Measurements from ENCODE around the gene SELENON.
A peak's percentile ranks its signal among the peaks of the same experiment; 100 is the strongest.

Gene SELENON

GRCh38 chr1:25794325-25794724, 5.7 kb upstream of the SELENON start:
- H3K4me3 ChIP-seq (ENCODE audit: low read depth, low read length) = no peak overlapping the region
- CTCF ChIA-PET = interaction anchor here (2.5 kb wide), 1 partner anchor 102 kb away, joined by 7 read pairs; no protein-coding TSS in a partner anchor
- H3K4me1 ChIP-seq (ENCODE audit: control insufficient read depth, insufficient read depth, low read length) = no peaks in the 10 kb centered on the region
- H3K27ac ChIP-seq (ENCODE audit: extremely low read depth, low read depth, low read length) = no peak overlapping the region
- H3K36me3 ChIP-seq (ENCODE audit: control insufficient read depth in 2 of 2, insufficient read depth in 1 of 2, low read length in 2 of 2) = no peaks in the 10 kb centered on the region
- POLR2A ChIA-PET = interaction anchor here (1.6 kb wide), 1 partner anchor 14 kb away, joined by 4 read pairs; no protein-coding TSS in a partner anchor
- no peak for TF ChIP-seq ZNF114 (tag by site-specific recombination; IDR thresholded peaks at IDR 0.05)
- no peak for TF ChIP-seq ZNF239 (tag by site-specific recombination; IDR thresholded peaks at IDR 0.05)
- no peaks in the 10 kb centered on the region for H3K9me3 ChIP-seq (ENCODE audit: control insufficient read depth, insufficient read depth, low read depth, low read length)

- H3K27ac ChIP-seq (ENCODE audit: extremely low read depth, low read depth, low read length) = no peak overlapping the region
- POLR2A ChIA-PET = no interaction called here
- 0 out of 2 replicates have a peak, but pooled peaks cover 2% of the 10 kb centered on the region for H3K4me1 ChIP-seq (ENCODE audit: control insufficient read depth, insufficient read depth, low read length)
- no peak overlapping the region for H3K4me3 ChIP-seq (ENCODE audit: low read depth, low read length)
- CTCF ChIA-PET = interaction anchor here (0.9 to 2.5 kb wide), 7 partner anchors 10 to 248 kb away, joined by 3 to 10 read pairs (median 5); no protein-coding TSS in a partner anchor
- no peaks in the 10 kb centered on the region for H3K36me3 ChIP-seq (ENCODE audit: control insufficient read depth in 2 of 2, insufficient read depth in 1 of 2, low read length in 2 of 2)
- H3K9me3 ChIP-seq (ENCODE audit: control insufficient read depth, insufficient read depth, low read depth, low read length) = no peaks in the 10 kb centered on the region
- TF ChIP-seq GLIS2 (tag by site-specific recombination; IDR thresholded peaks at IDR 0.05) (no peak), ZNF843 (tag by site-specific recombination; IDR thresholded peaks at IDR 0.05) (0 out of 2 replicates have a peak, but pooled peaks have one; percentile 17), ZNF514 (tag by site-specific recombination; IDR thresholded peaks at IDR 0.05) (no peak), ZBTB48 (tag by site-specific recombination; IDR thresholded peaks at IDR 0.05) (0 out of 2 replicates have a peak, but pooled peaks have one; percentile 6), ZNF629 (tag by site-specific recombination; IDR thresholded peaks at IDR 0.05) (no peak), ZNF311 (tag by site-specific recombination; IDR thresholded peaks at IDR 0.05; ENCODE audit: borderline replicate concordance) (no peak), ZNF266 (tag by site-specific recombination; IDR thresholded peaks at IDR 0.05; ENCODE audit: low read depth) (no peak), ZNF366 (tag by site-specific recombination; conservative IDR thresholded peaks at IDR 0.05) (no peak), WT1 (tag by site-specific recombination; IDR thresholded peaks at IDR 0.05) (peak; percentile 77), ZXDB (tag by site-specific recombination; IDR thresholded peaks at IDR 0.05) (0 out of 2 replicates have a peak, but pooled peaks have one; percentile 22), ZNF18 (tag by site-specific recombination; IDR thresholded peaks at IDR 0.05) (no peak), PRDM10 (tag by site-specific recombination; IDR thresholded peaks at IDR 0.05) (no peak), ZNF776 (tag by site-specific recombination; IDR thresholded peaks at IDR 0.05; ENCODE audit: borderline replicate concordance) (no peak), SP7 (tag by site-specific recombination; IDR thresholded peaks at IDR 0.05) (0 out of 2 replicates have a peak, but pooled peaks have one; percentile 41), ZFHX2 (tag by site-specific recombination; conservative IDR thresholded peaks at IDR 0.05) (peak; percentile 72), ZNF707 (tag by site-specific recombination; IDR thresholded peaks at IDR 0.05) (no peak), ZNF394 (tag by site-specific recombination; IDR thresholded peaks at IDR 0.05; ENCODE audit: borderline replicate concordance) (no peak), ZEB2 (tag by site-specific recombination; IDR thresholded peaks at IDR 0.05) (0 out of 2 replicates have a peak, but pooled peaks have one; percentile 50), ZNF398 (tag by site-specific recombination; IDR thresholded peaks at IDR 0.05) (peak; percentile 54; the same call in 1 of the 2 replicates), HIC1 (tag by site-specific recombination; IDR thresholded peaks at IDR 0.05) (no peak), FEZF1 (tag by site-specific recombination; IDR thresholded peaks at IDR 0.05) (peak; percentile 62), RBAK (tag by site-specific recombination; IDR thresholded peaks at IDR 0.05) (no peak), ZNF792 (tag by site-specific recombination; IDR thresholded peaks at IDR 0.05) (no peak), ZNF341 (tag by site-specific recombination; IDR thresholded peaks at IDR 0.05; ENCODE audit: low read depth) (0 out of 2 replicates have a peak, but pooled peaks have one; percentile 16), ZBTB8A (tag by site-specific recombination; IDR thresholded peaks at IDR 0.05) (0 out of 2 replicates have a peak, but pooled peaks have one; percentile 19)
These were observed 4.8 kb upstream of the SELENON start for GRCh38 chr1:25795211-25795610.

Measured in HEK293 (cell line).